ENCODE measurements around the gene RBMY1D.
"Not testable (repeated sequence)": the region's sequence is repeated elsewhere in the genome, so short reads cannot be mapped to it uniquely, and the experiment has no call there.

RBMY1D gene

GRCh38 chrY:21894426-21894825, at the start of gene RBMY1D:
Gene RBMY1D, minus strand, starts transcription at chrY:21894526. Its CDS starts 2,013 bp downstream, at chrY:21892513.
- DNase-seq = not testable (repeated sequence)

DNA sequence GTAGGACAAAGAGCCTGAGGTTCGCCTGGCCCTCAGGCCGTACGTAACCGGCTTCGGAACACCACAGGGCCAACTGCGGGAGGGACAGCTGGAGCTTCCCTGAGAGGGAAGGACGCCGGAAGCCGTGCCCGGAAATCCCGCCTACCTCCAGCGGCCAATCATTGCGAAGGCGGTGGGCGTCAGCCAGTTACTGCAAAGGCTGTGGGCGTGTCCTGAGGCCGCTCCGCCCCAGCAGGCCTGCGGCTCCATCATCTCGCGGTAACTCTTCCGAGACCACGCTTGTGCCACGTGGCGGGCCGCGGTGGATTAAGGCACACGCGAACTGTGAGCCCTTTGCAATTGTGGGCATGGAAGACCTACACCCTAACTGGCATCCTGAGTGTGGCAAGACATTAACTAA, 23.6 kb upstream of the RBMY1D start, which contains the start of gene RBMY1E:
TSS of gene RBMY1E (minus strand) at position 101 of the 400 bp plus-strand sequence. CDS start 1,978 bp downstream, outside the sequence.
- DNase-seq = not testable (repeated sequence)

- DNase-seq = not testable (repeated sequence)
Observed at GRCh38 chrY:21869407-21870076, 24.8 kb downstream of the RBMY1D start.

DNA sequence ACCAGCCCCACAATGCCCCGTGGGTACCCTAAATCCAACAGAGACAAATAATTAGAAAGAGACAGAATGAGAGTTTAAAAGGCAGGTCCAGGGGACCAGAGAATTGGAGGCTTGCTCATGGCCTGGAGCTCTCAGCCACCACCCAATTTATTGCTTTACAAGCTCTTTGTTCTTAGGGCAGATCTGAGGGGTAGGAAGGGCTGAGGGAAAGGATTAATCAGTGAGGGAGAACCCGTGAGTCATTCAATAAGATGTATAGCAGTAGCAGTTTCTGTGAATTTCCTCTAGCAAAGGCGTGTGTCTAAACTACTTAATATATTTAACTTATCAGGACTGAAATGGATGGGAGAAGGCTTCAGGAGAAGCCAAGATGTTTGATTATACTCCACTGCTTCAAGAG, 48.8 kb downstream of the RBMY1D start:
- DNase-seq = no peak

DNA sequence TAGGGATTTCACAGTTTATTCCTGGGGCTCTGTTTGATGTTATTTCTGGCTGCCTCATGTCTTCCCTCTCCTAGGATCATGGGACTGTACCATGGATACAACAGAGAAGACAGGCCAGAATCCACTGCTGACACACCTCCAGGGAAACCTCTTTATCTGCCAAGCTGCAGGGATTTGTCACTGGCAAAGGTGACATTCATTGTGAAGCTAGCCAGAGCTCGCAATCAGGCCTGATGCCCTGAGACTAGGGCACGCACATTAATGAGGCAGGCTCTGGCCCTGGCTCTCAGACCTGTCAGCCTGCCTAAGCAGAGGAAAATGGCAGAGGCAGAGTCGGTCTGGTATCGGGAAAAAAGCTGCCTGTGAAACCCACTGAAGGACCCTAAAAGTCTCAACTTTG, 52.2 kb downstream of the RBMY1D start:
- DNase-seq = no peak

DNA sequence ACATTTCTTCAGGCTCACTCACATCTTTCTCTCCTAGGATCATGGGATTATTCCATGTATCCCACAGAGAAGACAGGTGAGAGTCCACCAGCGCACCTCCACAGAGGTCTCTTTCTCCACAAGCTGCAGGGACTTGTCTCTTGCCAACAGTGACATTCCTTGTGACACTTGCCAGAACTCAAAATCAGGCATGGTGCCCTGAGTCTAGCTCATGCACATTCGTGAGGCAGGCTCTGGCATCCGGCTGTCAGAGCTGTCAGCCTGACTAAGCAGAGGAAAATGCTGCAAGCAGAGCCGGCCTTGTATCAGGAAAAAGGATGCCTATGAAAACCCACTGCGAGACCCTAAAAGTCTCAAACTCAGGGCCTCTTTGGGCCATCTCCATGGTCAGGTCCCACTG, 54.8 kb downstream of the RBMY1D start:
- DNase-seq = no peak

DNA sequence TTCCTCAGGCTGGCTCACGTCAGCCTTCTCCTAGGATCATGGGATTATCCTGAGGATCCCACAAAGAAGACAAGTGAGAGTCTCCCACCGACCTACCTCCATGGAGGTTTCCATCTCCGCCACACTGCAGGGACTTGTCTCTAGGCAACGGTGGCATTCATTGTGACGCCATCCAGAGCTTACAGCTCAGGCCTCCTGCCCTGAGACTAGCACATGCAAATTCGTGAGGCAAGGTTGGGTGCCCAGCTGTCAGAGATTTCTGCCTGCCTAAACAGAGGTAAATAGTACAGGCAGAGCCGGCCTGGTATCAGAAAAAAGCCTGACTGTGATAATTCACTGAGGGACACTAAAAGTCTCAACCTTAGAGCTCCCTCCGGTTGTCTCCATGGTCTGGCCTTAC, 58.0 kb downstream of the RBMY1D start:
- no peak for DNase-seq

DNA sequence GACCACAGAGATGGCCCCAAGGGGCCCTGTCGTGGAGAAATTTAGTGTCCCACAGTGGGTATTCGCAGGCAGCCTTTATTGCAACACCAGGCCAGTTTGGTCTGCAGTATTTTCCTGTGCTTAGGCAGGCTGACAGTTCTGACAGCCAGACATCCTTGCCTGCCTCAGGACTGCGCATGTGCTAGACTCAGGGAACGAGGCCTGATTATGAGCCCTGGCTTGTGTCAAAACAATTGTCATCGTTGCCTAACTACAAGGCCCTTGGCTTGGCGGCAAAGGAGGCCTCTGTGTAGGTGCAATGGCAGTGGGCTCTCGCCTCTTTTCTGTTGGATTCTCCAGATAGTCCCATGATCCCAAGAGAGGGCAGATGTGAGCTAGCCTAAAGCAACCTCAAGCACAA, 59.3 kb downstream of the RBMY1D start:
- no peak for DNase-seq

Measured in NK-92 treated with Interleukin-12 subunit alpha and Interleukin-12 subunit beta, amount 100 ng/mL, for 24 hours (cell line).